WTC11 (cell line): ENCODE results near the gene LAMC3. TPM values are rescaled to one million over a fixed set of nuclear protein-coding genes. Genes with fewer than 3 reads are reported as not detected.

Experiments used
- ATAC-seq: fragments of 200-7000 bp; cut with Tn5 transposase; 2 replicates; pipeline ENCODE4 v1.10.0; 2021; ENCODE audit warnings: mild to moderate bottlenecking, moderate library complexity
- CTCF ChIA-PET: fragments of 300-600 bp; sonication (Branson Sonifier 250); formaldehyde crosslinking; loops from one replicate; lab custom pipeline; 2021; ENCODE audit warnings: antibody characterized with exemption; lab: Charles Lee
- POLR2A ChIA-PET: fragments of 350-600 bp; sonication (Branson Sonifier 250); formaldehyde crosslinking; loops from one replicate; lab custom pipeline; 2021; ENCODE audit warnings: antibody characterized with exemption; lab: Charles Lee
- DNase-seq: peaks from one replicate; pipeline ENCODE4 v3.0.0; 2021; ENCODE audit warnings: low spot score
- H3K27ac Mint-ChIP-seq: 2 replicates; pipeline ENCODE4 v1.8.0; 2021; ENCODE audit warnings: mixed read lengths
- H3K27me3 Mint-ChIP-seq: 2 replicates; pipeline ENCODE4 v1.8.0; 2021; ENCODE audit warnings: low read depth, mild to moderate bottlenecking, moderate library complexity, mixed read lengths
- H3K36me3 Mint-ChIP-seq: 2 replicates; pipeline ENCODE4 v1.8.0; 2021; ENCODE audit warnings: mixed read lengths
- H3K4me1 Mint-ChIP-seq: 2 replicates; pipeline ENCODE4 v1.8.0; 2022; ENCODE audit warnings: mixed read lengths
- H3K4me3 Mint-ChIP-seq: 2 replicates; pipeline ENCODE4 v1.8.0; 2021; ENCODE audit warnings: mild to moderate bottlenecking, moderate library complexity, mixed read lengths
- H3K9me3 Mint-ChIP-seq: 2 replicates; pipeline ENCODE4 v1.8.0; 2021; ENCODE audit warnings: mixed read lengths
- CDX4 ChIP-seq: fragments of 250-450 bp; sonication (Bioruptor Pico); IDR thresholded peaks from 2 replicates; pipeline ENCODE4 v1.9.0; 2021; ENCODE audit warnings: moderate library complexity, mild to moderate bottlenecking, inconsistent platforms, borderline replicate concordance
- CREM ChIP-seq: sonication (generic); formaldehyde crosslinking; IDR thresholded peaks from 2 replicates; pipeline ENCODE4 v1.8.1; 2022; ENCODE audit warnings: mild to moderate bottlenecking, missing genetic modification reagents, moderate library complexity
- ESRRA ChIP-seq: sonication (generic); formaldehyde crosslinking; IDR thresholded peaks from 2 replicates; pipeline ENCODE4 v1.8.1; 2022; ENCODE audit warnings: mild to moderate bottlenecking, missing genetic modification reagents, borderline replicate concordance
- FOXJ3 ChIP-seq: sonication (generic); formaldehyde crosslinking; IDR thresholded peaks from 2 replicates; pipeline ENCODE4 v1.9.0; 2021; ENCODE audit warnings: missing genetic modification reagents, mild to moderate bottlenecking, borderline replicate concordance
- FOXP1 ChIP-seq: sonication (generic); formaldehyde crosslinking; IDR thresholded peaks from 2 replicates; pipeline ENCODE4 v1.8.0; 2022; ENCODE audit warnings: missing genetic modification reagents, mild to moderate bottlenecking, moderate library complexity, borderline replicate concordance
- GABPB1 ChIP-seq: sonication (generic); formaldehyde crosslinking; IDR thresholded peaks from 2 replicates; pipeline ENCODE4 v1.8.1; 2023; ENCODE audit warnings: mild to moderate bottlenecking, missing genetic modification reagents
- GRHL2 ChIP-seq: fragments of 250-450 bp; sonication (Bioruptor Pico); IDR thresholded peaks from 2 replicates; pipeline ENCODE4 v1.8.0; 2022; ENCODE audit warnings: mild to moderate bottlenecking, moderate library complexity; ENCODE audit not compliant: insufficient replicate concordance, severe bottlenecking
- NFATC4 ChIP-seq: fragments of 250-450 bp; sonication (Bioruptor Pico); IDR thresholded peaks from 2 replicates; pipeline ENCODE4 v1.9.0; 2021; ENCODE audit warnings: mild to moderate bottlenecking
- NFYB ChIP-seq: sonication (generic); formaldehyde crosslinking; conservative IDR thresholded peaks from 2 replicates; pipeline ENCODE4 v1.8.0; 2022; ENCODE audit warnings: low read depth, missing genetic modification reagents
- PRDM15 ChIP-seq: sonication (generic); formaldehyde crosslinking; IDR thresholded peaks from 2 replicates; pipeline ENCODE4 v1.8.0; 2022; ENCODE audit warnings: missing genetic modification reagents
- TCF7 ChIP-seq: sonication (generic); formaldehyde crosslinking; IDR thresholded peaks from 2 replicates; pipeline ENCODE4 v1.8.0; 2022; ENCODE audit warnings: mild to moderate bottlenecking, low read depth, missing genetic modification reagents, moderate library complexity
- ZSCAN18 ChIP-seq: fragments of 250-450 bp; sonication (Bioruptor Pico); IDR thresholded peaks from 2 replicates; pipeline ENCODE4 v2.1.2; 2022; ENCODE audit warnings: mild to moderate bottlenecking, moderate library complexity
- total RNA-seq: library from RNA; stranded (reverse); gene quantifications from 3 replicates; pipeline ENCODE4 v1.2.3, GENCODE V29; 2021
- TF ChIP-seq, protein P1 (sequence below): sonication (generic); formaldehyde crosslinking; IDR thresholded peaks from 2 replicates; pipeline ENCODE4 v1.8.1; 2023; ENCODE audit warnings: mild to moderate bottlenecking, missing genetic modification reagents
- TF ChIP-seq, protein P2 (sequence below): sonication (generic); formaldehyde crosslinking; IDR thresholded peaks from 2 replicates; pipeline ENCODE4 v1.8.1; 2022; ENCODE audit warnings: low read depth, mild to moderate bottlenecking, moderate library complexity, missing genetic modification reagents, borderline replicate concordance
- TF ChIP-seq, protein P3 (sequence below): sonication (generic); formaldehyde crosslinking; IDR thresholded peaks from 2 replicates; pipeline ENCODE4 v1.8.0; 2022; ENCODE audit warnings: mild to moderate bottlenecking, missing genetic modification reagents
- TF ChIP-seq, protein P4 (sequence below): fragments of 250-450 bp; sonication (Bioruptor Pico); IDR thresholded peaks from 2 replicates; pipeline ENCODE4 v1.9.0; 2021; ENCODE audit warnings: mild to moderate bottlenecking, borderline replicate concordance

LAMC3 gene
- total RNA-seq, 1 experiment from 2014 or later: 50.9 TPM

DNA sequence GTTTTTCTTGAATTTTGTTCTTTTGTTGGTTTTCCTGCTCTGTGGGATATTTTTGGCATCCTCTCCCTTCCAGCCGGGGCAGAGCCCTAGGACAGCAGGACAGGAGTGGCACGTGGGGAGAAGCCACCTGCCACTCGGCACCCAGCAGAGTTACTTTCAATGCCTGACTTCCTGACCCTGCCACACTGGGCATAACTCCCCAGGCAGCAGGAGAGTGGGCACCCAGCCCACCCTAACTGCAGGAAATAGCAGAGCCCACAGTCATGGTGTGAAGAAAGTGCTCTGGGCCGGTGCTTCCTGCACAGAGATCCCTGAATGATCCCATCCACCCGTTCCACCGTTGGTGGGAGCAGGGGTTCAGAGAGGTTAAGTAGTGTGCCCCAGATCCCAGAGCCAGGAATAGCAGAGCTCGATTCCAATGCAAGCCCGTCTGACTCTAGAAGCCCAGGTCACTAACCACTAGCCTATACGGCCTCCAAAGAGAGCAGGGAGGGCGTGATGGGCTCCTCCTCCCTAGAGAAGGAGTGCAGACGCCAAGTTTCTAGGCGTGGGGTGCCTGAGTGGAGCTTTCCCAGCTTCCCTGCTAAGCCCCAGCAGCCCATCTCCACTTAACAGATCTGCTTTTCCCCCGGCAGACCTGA is 108.3 kb downstream of the LAMC3 start:
- no peak overlapping the region for H3K27ac Mint-ChIP-seq
- no peaks in the 10 kb centered on the region for H3K9me3 Mint-ChIP-seq
- no peak for TF ChIP-seq CDX4 (CRISPR knock-in tag)
- no peak for TF ChIP-seq GRHL2
- TF ChIP-seq TCF7 (CRISPR knock-in tag): no peak
- TF ChIP-seq, protein P1, sequence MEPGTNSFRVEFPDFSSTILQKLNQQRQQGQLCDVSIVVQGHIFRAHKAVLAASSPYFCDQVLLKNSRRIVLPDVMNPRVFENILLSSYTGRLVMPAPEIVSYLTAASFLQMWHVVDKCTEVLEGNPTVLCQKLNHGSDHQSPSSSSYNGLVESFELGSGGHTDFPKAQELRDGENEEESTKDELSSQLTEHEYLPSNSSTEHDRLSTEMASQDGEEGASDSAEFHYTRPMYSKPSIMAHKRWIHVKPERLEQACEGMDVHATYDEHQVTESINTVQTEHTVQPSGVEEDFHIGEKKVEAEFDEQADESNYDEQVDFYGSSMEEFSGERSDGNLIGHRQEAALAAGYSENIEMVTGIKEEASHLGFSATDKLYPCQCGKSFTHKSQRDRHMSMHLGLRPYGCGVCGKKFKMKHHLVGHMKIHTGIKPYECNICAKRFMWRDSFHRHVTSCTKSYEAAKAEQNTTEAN (CRISPR knock-in tag): no peak
- TF ChIP-seq FOXP1 (CRISPR knock-in tag): no peak
- TF ChIP-seq, protein P2, sequence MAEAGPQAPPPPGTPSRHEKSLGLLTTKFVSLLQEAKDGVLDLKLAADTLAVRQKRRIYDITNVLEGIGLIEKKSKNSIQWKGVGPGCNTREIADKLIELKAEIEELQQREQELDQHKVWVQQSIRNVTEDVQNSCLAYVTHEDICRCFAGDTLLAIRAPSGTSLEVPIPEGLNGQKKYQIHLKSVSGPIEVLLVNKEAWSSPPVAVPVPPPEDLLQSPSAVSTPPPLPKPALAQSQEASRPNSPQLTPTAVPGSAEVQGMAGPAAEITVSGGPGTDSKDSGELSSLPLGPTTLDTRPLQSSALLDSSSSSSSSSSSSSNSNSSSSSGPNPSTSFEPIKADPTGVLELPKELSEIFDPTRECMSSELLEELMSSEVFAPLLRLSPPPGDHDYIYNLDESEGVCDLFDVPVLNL (CRISPR knock-in tag): no peak
- TF ChIP-seq NFATC4 (CRISPR knock-in tag): no peak
- no peak for TF ChIP-seq NFYB (CRISPR knock-in tag)
- H3K27me3 Mint-ChIP-seq: no peaks in the 10 kb centered on the region
- POLR2A ChIA-PET: no interaction called here
- no peak for DNase-seq
- CTCF ChIA-PET: no interaction called here
- no peaks in the 10 kb centered on the region for H3K4me1 Mint-ChIP-seq
- H3K4me3 Mint-ChIP-seq: no peak overlapping the region
- ATAC-seq: no peak
- peaks cover 64% of the 10 kb centered on the region for H3K36me3 Mint-ChIP-seq

DNA sequence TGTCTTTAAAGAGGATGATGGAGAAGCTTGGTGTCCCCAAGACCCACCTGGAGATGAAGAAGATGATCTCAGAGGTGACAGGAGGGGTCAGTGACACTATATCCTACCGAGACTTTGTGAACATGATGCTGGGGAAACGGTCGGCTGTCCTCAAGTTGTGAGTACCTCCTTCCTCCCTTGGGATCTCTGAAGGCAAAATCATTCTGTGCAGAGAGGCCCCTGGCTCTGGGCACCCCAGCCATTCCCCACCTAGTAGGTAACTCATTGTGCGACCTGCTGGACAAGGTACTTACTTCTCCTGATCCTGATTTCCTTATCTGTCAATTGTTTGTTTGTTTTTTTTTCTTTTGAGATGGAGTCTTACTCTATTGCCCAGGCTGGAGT is 108.8 kb downstream of the LAMC3 start:
- TF ChIP-seq ZSCAN18 (CRISPR knock-in tag): no peak
- TF ChIP-seq, protein P3, sequence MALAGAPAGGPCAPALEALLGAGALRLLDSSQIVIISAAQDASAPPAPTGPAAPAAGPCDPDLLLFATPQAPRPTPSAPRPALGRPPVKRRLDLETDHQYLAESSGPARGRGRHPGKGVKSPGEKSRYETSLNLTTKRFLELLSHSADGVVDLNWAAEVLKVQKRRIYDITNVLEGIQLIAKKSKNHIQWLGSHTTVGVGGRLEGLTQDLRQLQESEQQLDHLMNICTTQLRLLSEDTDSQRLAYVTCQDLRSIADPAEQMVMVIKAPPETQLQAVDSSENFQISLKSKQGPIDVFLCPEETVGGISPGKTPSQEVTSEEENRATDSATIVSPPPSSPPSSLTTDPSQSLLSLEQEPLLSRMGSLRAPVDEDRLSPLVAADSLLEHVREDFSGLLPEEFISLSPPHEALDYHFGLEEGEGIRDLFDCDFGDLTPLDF (CRISPR knock-in tag): no peak
- TF ChIP-seq, all 79 proteins: peak for 0
- ATAC-seq (no peak), DNase-seq (no peak)
- H3K4me3 Mint-ChIP-seq: no peak overlapping the region
- ChIA-PET CTCF (no interaction called here), POLR2A (no interaction called here)
- H3K9me3 Mint-ChIP-seq: no peaks in the 10 kb centered on the region
- no peaks in the 10 kb centered on the region for H3K4me1 Mint-ChIP-seq
- no peaks in the 10 kb centered on the region for H3K27me3 Mint-ChIP-seq
- peaks cover 63% of the 10 kb centered on the region for H3K36me3 Mint-ChIP-seq
- no peak overlapping the region for H3K27ac Mint-ChIP-seq

- no peaks in the 10 kb centered on the region for H3K4me1 Mint-ChIP-seq
- no peaks in the 10 kb centered on the region for H3K9me3 Mint-ChIP-seq
- DNase-seq: no peak
- H3K4me3 Mint-ChIP-seq: no peak overlapping the region
- POLR2A ChIA-PET: no interaction called here
- TF ChIP-seq FOXJ3 (CRISPR knock-in tag) (no peak), CREM (no peak), ESRRA (no peak), PRDM15 (CRISPR knock-in tag) (no peak), GABPB1 (CRISPR knock-in tag) (no peak), FOXP1 (CRISPR knock-in tag) (no peak)
- TF ChIP-seq, protein P4, sequence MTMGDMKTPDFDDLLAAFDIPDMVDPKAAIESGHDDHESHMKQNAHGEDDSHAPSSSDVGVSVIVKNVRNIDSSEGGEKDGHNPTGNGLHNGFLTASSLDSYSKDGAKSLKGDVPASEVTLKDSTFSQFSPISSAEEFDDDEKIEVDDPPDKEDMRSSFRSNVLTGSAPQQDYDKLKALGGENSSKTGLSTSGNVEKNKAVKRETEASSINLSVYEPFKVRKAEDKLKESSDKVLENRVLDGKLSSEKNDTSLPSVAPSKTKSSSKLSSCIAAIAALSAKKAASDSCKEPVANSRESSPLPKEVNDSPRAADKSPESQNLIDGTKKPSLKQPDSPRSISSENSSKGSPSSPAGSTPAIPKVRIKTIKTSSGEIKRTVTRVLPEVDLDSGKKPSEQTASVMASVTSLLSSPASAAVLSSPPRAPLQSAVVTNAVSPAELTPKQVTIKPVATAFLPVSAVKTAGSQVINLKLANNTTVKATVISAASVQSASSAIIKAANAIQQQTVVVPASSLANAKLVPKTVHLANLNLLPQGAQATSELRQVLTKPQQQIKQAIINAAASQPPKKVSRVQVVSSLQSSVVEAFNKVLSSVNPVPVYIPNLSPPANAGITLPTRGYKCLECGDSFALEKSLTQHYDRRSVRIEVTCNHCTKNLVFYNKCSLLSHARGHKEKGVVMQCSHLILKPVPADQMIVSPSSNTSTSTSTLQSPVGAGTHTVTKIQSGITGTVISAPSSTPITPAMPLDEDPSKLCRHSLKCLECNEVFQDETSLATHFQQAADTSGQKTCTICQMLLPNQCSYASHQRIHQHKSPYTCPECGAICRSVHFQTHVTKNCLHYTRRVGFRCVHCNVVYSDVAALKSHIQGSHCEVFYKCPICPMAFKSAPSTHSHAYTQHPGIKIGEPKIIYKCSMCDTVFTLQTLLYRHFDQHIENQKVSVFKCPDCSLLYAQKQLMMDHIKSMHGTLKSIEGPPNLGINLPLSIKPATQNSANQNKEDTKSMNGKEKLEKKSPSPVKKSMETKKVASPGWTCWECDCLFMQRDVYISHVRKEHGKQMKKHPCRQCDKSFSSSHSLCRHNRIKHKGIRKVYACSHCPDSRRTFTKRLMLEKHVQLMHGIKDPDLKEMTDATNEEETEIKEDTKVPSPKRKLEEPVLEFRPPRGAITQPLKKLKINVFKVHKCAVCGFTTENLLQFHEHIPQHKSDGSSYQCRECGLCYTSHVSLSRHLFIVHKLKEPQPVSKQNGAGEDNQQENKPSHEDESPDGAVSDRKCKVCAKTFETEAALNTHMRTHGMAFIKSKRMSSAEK (CRISPR knock-in tag): no peak
- H3K27me3 Mint-ChIP-seq: no peaks in the 10 kb centered on the region
- H3K36me3 Mint-ChIP-seq: peaks cover 52% of the 10 kb centered on the region
- no peak overlapping the region for H3K27ac Mint-ChIP-seq
- CTCF ChIA-PET: no interaction called here
- ATAC-seq: no peak
Observed at GRCh38 chr9:131119600-131119999, 110.6 kb downstream of the LAMC3 start.
